A673 (cell line): Measurements from ENCODE around the gene UBP1.

Experiments
- EZH2 ChIP-seq: fragments of 200-600 bp; sonication (generic); IDR thresholded peaks from 2 replicates; pipeline ENCODE4 v1.6.1; 2017; ENCODE audit warnings: borderline replicate concordance, low read depth, mild to moderate bottlenecking, mixed read lengths, antibody characterized with exemption, low read length; ENCODE audit not compliant: poor library complexity, severe bottlenecking
- TF ChIP-seq, protein P1 (sequence below): fragments of 300-800, 200-600 bp; sonication (generic); conservative IDR thresholded peaks from 2 replicates; pipeline ENCODE4 v1.5.1; 2017; ENCODE audit warnings: low read depth, mild to moderate bottlenecking, antibody characterized with exemption, low read length, moderate library complexity, mixed read lengths

DNA sequence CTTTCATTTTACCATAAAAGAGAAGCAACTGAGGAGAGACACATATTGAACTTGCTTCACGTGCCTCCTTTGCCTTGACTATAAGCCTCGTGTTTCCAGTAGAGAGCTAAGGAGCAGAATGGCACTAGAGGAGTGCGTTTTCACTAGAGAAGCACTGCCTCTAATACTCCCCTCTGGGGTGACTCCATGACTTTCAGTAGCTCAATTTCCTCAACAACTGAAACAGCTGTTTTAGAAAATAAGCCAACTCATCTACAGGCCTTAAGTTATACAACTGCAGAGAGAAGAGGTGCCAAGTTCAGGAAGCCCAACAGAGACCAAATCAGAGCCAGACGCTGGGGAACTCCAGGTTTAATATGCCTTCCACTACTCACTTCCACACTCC lies 1.9 kb downstream of the UBP1 start:
- TF ChIP-seq, protein P1, sequence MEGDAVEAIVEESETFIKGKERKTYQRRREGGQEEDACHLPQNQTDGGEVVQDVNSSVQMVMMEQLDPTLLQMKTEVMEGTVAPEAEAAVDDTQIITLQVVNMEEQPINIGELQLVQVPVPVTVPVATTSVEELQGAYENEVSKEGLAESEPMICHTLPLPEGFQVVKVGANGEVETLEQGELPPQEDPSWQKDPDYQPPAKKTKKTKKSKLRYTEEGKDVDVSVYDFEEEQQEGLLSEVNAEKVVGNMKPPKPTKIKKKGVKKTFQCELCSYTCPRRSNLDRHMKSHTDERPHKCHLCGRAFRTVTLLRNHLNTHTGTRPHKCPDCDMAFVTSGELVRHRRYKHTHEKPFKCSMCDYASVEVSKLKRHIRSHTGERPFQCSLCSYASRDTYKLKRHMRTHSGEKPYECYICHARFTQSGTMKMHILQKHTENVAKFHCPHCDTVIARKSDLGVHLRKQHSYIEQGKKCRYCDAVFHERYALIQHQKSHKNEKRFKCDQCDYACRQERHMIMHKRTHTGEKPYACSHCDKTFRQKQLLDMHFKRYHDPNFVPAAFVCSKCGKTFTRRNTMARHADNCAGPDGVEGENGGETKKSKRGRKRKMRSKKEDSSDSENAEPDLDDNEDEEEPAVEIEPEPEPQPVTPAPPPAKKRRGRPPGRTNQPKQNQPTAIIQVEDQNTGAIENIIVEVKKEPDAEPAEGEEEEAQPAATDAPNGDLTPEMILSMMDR, result no peak
- no peak for TF ChIP-seq EZH2
